PC-9 (cell line): Measurements from ENCODE around the gene KIF26A. TPM values are rescaled to one million over a fixed set of nuclear protein-coding genes. Genes with fewer than 3 reads are reported as not detected.

Source experiments
- BruUV-seq: library from RNA; stranded (reverse); fragments of 400-500 nt; replicated peaks from 2 replicates; lab custom pipeline; 2021; lab: Mats Ljungman, UMichigan
- CTCF ChIA-PET: fragments of 300-600 bp; sonication (Branson Sonifier 250); formaldehyde crosslinking; loops from one replicate; lab custom pipeline; 2022; ENCODE audit warnings: antibody characterized with exemption; lab: Charles Lee
- POLR2A ChIA-PET: fragments of 300-600 bp; sonication (Branson Sonifier 250); formaldehyde crosslinking; loops from one replicate; lab custom pipeline; 2022; ENCODE audit warnings: antibody characterized with exemption; ENCODE audit not compliant: unreplicated experiment; lab: Charles Lee
- DNase-seq, 2 experiments: peaks; one replicate each; pipeline versions ENCODE4 v3.0.0 to v3.0.0-alpha.2; 2015 to 2022; ENCODE audit warnings: mixed read lengths in 1 of 2
- H2AFZ ChIP-seq: fragments of 200-600 bp; sonication (generic); 2 replicates; pipeline ENCODE4 v1.8.1; 2017; ENCODE audit warnings: antibody characterized with exemption
- H3F3A ChIP-seq: fragments of 200-600 bp; sonication (generic); 2 replicates; pipeline ENCODE4 v1.8.1; 2017; ENCODE audit warnings: antibody characterized with exemption, mild to moderate bottlenecking, low read depth; ENCODE audit not compliant: insufficient read depth
- H3K27ac ChIP-seq: fragments of 200-600 bp; sonication (generic); 2 replicates; pipeline ENCODE4 v1.6.1; 2016; ENCODE audit warnings: mixed run types
- H3K27me3 ChIP-seq: fragments of 200-600 bp; sonication (generic); 2 replicates; pipeline ENCODE4 v1.6.1; 2016; ENCODE audit warnings: low read depth, mixed run types; ENCODE audit not compliant: insufficient read depth
- H3K36me3 ChIP-seq: fragments of 200-600 bp; sonication (generic); 2 replicates; pipeline ENCODE4 v1.6.1; 2016; ENCODE audit warnings: low read depth, mixed run types
- H3K4me1 ChIP-seq: fragments of 200-600 bp; sonication (generic); replicated peaks from 2 replicates; pipeline ENCODE4 v1.6.1; 2016; ENCODE audit warnings: mixed run types; ENCODE audit not compliant: insufficient read depth
- H3K4me2 ChIP-seq: fragments of 200-600 bp; sonication (generic); 2 replicates; pipeline ENCODE4 v1.6.1; 2017; ENCODE audit warnings: mixed run types
- H3K4me3 ChIP-seq: fragments of 200-600 bp; sonication (generic); 2 replicates; pipeline ENCODE4 v1.6.1; 2016; ENCODE audit warnings: mixed run types
- H3K79me2 ChIP-seq: fragments of 200-600 bp; sonication (generic); 2 replicates; pipeline ENCODE4 v1.6.1; 2017; ENCODE audit warnings: low read depth, mixed run types
- H3K9me2 ChIP-seq: fragments of 200-600 bp; sonication (generic); 2 replicates; pipeline ENCODE4 v1.8.1; 2017; ENCODE audit warnings: mild to moderate bottlenecking; ENCODE audit not compliant: insufficient read depth
- H3K9me3 ChIP-seq: fragments of 200-600 bp; sonication (generic); 2 replicates; pipeline ENCODE4 v1.8.1; 2016; ENCODE audit warnings: low read depth; ENCODE audit not compliant: insufficient read depth
- H4K20me1 ChIP-seq: fragments of 200-600 bp; sonication (generic); 2 replicates; pipeline ENCODE4 v1.8.1; 2017; ENCODE audit not compliant: insufficient read depth
- CTCF ChIP-seq: fragments of 200-600 bp; sonication (generic); conservative IDR thresholded peaks from 2 replicates; pipeline ENCODE4 v1.6.1; 2017; ENCODE audit warnings: mixed run types, antibody characterized with exemption, mild to moderate bottlenecking, moderate library complexity
- EZH2 ChIP-seq: fragments of 200-600 bp; sonication (generic); IDR thresholded peaks from 2 replicates; pipeline ENCODE4 v1.8.0; 2017; ENCODE audit warnings: antibody characterized with exemption, low read depth
- intact Hi-C: fragments of 100-400 bp; cut with micrococcal nuclease; formaldehyde crosslinking; loops from one replicate; pipeline ENCODE4 v1.10.0; 2022; ENCODE audit not compliant: unreplicated experiment
- total RNA-seq: library from RNA; stranded (reverse); gene quantifications from 2 replicates; pipeline ENCODE4 v1.2.3, GENCODE V29; 2021

The KIF26A gene
- total RNA-seq, 1 experiment from 2014 or later = 0.17 TPM

- Histone ChIP-seq H3K27me3 (peaks cover 44% of the 10 kb centered on the region), H3K27ac (no peak overlapping the region), H3K4me3 (no peak overlapping the region), H4K20me1 (no peaks in the 10 kb centered on the region), H3K9me2 (no peaks in the 10 kb centered on the region), H3K79me2 (no peaks in the 10 kb centered on the region), H3K9me3 (no peaks in the 10 kb centered on the region), H3K36me3 (no peaks in the 10 kb centered on the region), H2AFZ (no peak overlapping the region), H3K4me1 (no peaks in the 10 kb centered on the region), H3K4me2 (no peak overlapping the region), H3F3A (no peaks in the 10 kb centered on the region)
- TF ChIP-seq EZH2 (no peak), CTCF (no peak)
- intact Hi-C loops = no loop called here
- ChIA-PET CTCF (no interaction called here), POLR2A (no interaction called here)
- DNase-seq = no peak
- BruUV-seq = no TSS peak
These were observed 1.8 kb downstream of the KIF26A start for GRCh38 chr14:104140213-104140462.

- no peak for TF ChIP-seq EZH2
- TF ChIP-seq CTCF = no peak
- H2AFZ ChIP-seq = no peak overlapping the region
- no TSS peak for BruUV-seq
- H4K20me1 ChIP-seq = no peaks in the 10 kb centered on the region
- no peaks in the 10 kb centered on the region for H3K36me3 ChIP-seq
- peaks cover 48% of the 10 kb centered on the region for H3K27me3 ChIP-seq
- H3F3A ChIP-seq = no peaks in the 10 kb centered on the region
- no peak overlapping the region for H3K4me3 ChIP-seq
- no peak overlapping the region for H3K27ac ChIP-seq
- ChIA-PET POLR2A (no interaction called here), CTCF (no interaction called here)
- H3K9me2 ChIP-seq = no peaks in the 10 kb centered on the region
- no peak for DNase-seq
- no peaks in the 10 kb centered on the region for H3K79me2 ChIP-seq
- intact Hi-C loops = no loop called here
- H3K4me2 ChIP-seq = no peak overlapping the region
- H3K4me1 ChIP-seq = no peaks in the 10 kb centered on the region
- no peaks in the 10 kb centered on the region for H3K9me3 ChIP-seq
These were observed 2.3 kb downstream of the KIF26A start for GRCh38 chr14:104140463-104141331.

GRCh38 chr14:104141621-104142091, 3.3 kb downstream of the KIF26A start:
- intact Hi-C loops = no loop called here
- Histone ChIP-seq H3K9me2 (no peaks in the 10 kb centered on the region), H3K27me3 (peaks cover 58% of the 10 kb centered on the region), H3K4me3 (no peak overlapping the region), H3F3A (no peaks in the 10 kb centered on the region), H4K20me1 (no peaks in the 10 kb centered on the region), H3K36me3 (no peaks in the 10 kb centered on the region), H3K9me3 (no peaks in the 10 kb centered on the region), H2AFZ (no peak overlapping the region), H3K4me2 (no peak overlapping the region), H3K4me1 (no peaks in the 10 kb centered on the region), H3K79me2 (no peaks in the 10 kb centered on the region), H3K27ac (no peak overlapping the region)
- no peak for TF ChIP-seq CTCF
- TF ChIP-seq EZH2 = no peak
- DNase-seq = no peak
- ChIA-PET POLR2A (no interaction called here), CTCF (no interaction called here)
- BruUV-seq = no TSS peak
